Activated CD4-positive, alpha-beta T cell treated with anti-CD3 and anti-CD28 coated beads, Interleukin-2, amount 10 ng/mL, durations not matched to agents 24 days and 14 days (primary cell): ENCODE data around the gene MTERF2. TPM values are rescaled to one million over a fixed set of nuclear protein-coding genes. Genes with fewer than 3 reads are reported as not detected.

Experiments
- DNase-seq: peaks from one replicate; pipeline ENCODE4 v3.0.0; 2022
- H3K27ac Mint-ChIP-seq: one replicate; pipeline ENCODE4 v1.8.0; 2022; ENCODE audit warnings: mild to moderate bottlenecking, mixed read lengths
- H3K27me3 Mint-ChIP-seq: one replicate; pipeline ENCODE4 v1.8.0; 2022; ENCODE audit warnings: mixed read lengths
- H3K36me3 Mint-ChIP-seq: one replicate; pipeline ENCODE4 v1.8.0; 2022; ENCODE audit warnings: low read depth, mild to moderate bottlenecking, mixed read lengths
- H3K4me1 Mint-ChIP-seq: one replicate; pipeline ENCODE4 v1.8.0; 2021; ENCODE audit warnings: mixed read lengths
- H3K4me3 Mint-ChIP-seq: one replicate; pipeline ENCODE4 v1.8.0; 2022; ENCODE audit warnings: mild to moderate bottlenecking, moderate library complexity, mixed read lengths
- H3K9me3 Mint-ChIP-seq: one replicate; pipeline ENCODE4 v1.8.0; 2021; ENCODE audit warnings: mixed read lengths
- intact Hi-C: fragments of 100-400 bp; cut with micrococcal nuclease; formaldehyde crosslinking; loops from one replicate; pipeline ENCODE4 v1.15.1; 2023
- total RNA-seq: library from RNA; stranded (reverse); gene quantifications from 2 replicates; pipeline ENCODE4 v1.2.3, GENCODE V29; 2022

Gene MTERF2
- total RNA-seq, 1 donor from 2014 or later: 4.3 TPM

DNA sequence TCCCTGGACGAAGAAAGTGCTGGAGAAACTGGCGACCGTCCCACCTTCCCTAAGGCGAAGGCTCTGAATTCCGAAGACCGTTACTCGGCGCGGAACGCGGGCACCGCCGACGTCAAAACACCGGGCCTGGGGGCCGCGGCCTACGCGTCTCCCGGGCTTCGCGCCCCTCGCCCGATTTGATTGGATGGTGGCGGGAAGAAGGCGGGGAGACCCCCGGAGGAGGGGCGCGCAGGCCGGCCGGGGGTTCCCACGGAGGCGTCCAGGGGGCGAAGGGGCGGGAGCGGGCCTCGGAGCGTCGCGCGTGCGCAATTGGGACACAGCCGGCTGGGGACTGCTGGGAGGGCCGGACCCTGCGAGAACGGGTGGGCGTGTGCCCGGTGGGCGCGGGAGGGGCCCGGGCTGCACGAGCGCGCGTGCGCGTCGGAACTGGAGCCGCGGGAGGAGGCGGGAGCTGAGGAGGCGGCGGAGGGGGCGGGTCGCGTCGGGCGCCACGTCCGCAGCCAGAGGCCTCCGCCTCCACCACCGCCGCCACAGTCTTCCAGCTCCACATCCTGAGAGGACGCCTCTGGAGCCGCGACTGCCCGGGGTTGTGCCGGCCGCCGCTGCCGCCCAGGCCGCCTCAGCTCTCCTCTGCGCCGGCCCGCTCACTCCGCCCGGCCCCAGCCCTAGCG, 31.4 kb downstream of the MTERF2 start, which contains the start of gene TMEM263:
Gene TMEM263 (plus strand): TSS at position 531 of the 671 bp plus-strand sequence. CDS start 11,210 bp downstream, outside the sequence.
- DNase-seq: peak; percentile 97
- Mint-ChIP-seq H3K9me3 (peaks cover 8% of the 10 kb centered on the region), H3K36me3 (peaks cover 3% of the 10 kb centered on the region), H3K27ac (peak within 1 kb of the TSS; percentile 97), H3K27me3 (peaks cover 13% of the 10 kb centered on the region), H3K4me3 (peak within 1 kb of the TSS; percentile 97), H3K4me1 (peaks cover 24% of the 10 kb centered on the region)
- intact Hi-C loops: loop anchor here (1.0 to 5.0 kb wide), 7 partner anchors 32 to 730 kb away; partner anchors contain the start of genes CRY1, MTERF2, POLR3B and PWP1

DNA sequence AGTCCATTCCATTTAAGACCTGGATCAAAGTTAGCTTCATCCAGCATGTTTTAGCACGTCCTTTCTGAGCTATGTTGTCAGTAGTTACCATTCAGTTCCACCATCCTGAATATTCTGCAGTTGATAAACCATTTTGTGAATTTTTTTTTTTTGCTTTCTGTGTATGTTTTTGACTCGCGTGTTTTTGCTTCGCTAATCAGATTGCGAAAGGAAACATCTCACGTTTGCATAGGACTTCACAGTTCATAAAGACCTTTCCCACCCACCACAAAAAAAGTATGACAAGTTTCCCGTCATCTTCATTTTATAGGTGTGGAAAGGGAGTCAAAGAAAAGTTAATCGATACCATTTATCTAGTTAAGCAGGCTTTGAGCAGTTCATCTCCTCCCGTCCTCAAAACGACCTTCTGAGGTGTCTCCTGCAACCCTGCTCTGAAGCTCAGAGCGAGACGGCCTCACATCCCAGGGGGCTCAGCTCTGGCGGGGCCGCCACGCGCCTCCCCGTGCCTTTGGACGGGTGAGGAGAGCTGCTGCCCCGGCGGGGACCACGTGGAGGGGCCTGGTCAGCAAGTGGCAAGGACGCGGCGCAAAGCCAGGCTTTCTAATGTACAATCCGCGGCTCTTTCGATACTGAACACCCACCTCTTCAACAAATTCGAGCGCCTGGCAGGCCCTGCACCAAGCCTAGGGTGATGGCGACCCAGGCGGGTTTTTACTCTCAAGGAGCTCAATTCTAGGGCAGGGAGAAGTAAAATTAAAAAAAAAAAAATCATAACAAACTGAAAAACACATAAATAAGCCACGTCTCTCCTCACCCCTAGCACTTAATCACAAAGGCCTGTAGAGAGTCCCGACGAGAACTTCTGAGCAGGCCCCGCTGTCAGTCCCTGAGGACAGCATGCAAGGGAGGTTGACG, 32.2 kb downstream of the MTERF2 start:
- H3K4me1 Mint-ChIP-seq: peaks cover 24% of the 10 kb centered on the region
- H3K27ac Mint-ChIP-seq: peak overlapping the region; percentile 91
- peak; percentile 74 for DNase-seq
- peaks cover 2% of the 10 kb centered on the region for H3K36me3 Mint-ChIP-seq
- H3K27me3 Mint-ChIP-seq: peaks cover 16% of the 10 kb centered on the region
- H3K4me3 Mint-ChIP-seq: peak overlapping the region; percentile 97
- intact Hi-C loops: loop anchor here (1.0 to 5.0 kb wide), 6 partner anchors 40 to 731 kb away; partner anchors contain the start of genes CRY1, POLR3B, PWP1 and RIC8B
- peaks cover 14% of the 10 kb centered on the region for H3K9me3 Mint-ChIP-seq

DNA sequence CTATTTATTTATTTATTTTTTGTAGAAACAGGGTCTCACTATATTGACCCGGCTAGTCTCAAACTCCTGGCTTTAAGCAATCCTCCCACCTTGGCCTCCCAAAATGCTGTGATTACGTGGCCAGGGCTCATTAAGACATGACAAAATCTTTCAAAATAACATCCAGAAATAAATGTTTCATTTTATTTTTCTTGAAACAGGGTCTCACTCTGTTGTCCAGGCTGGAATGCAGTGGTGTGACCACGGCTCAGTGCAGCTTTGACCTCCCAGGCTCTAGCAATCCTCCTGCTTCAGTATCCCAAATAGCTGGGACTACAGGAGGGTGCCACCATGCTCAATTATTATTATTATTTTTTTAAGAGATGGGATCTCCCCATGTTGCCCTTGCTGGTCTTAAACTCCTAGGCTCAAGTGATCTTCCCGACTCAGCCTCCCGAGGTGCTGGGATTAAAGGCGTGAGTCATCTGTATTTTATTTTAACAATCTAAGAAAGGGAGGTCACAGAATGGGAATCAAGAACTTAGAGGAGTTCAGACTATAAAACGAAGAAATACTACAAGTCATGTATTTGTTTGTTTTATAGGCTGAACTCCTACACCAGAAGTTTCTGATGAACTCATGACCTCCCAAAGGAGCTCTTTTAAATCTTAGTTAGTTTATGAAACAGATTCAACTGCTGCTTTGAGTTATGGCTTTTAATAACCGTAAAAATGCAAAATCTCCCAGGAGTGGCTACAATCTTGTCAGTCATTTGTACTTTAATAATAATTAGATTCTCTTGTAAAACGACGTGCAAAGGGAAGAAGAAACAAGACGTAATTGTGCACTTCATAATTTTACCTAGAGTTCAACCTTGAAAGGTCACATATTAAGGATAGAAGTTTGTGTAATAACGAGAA, 33.3 kb downstream of the MTERF2 start:
- intact Hi-C loops: loop anchor here (2.0 kb wide), 1 partner anchor 39 kb away; no protein-coding TSS in a partner anchor
- Mint-ChIP-seq H3K27me3 (peaks cover 19% of the 10 kb centered on the region), H3K4me3 (no peak overlapping the region), H3K36me3 (peaks cover 2% of the 10 kb centered on the region), H3K27ac (no peak overlapping the region), H3K9me3 (peaks cover 24% of the 10 kb centered on the region), H3K4me1 (peaks cover 23% of the 10 kb centered on the region)
- DNase-seq: no peak

DNA sequence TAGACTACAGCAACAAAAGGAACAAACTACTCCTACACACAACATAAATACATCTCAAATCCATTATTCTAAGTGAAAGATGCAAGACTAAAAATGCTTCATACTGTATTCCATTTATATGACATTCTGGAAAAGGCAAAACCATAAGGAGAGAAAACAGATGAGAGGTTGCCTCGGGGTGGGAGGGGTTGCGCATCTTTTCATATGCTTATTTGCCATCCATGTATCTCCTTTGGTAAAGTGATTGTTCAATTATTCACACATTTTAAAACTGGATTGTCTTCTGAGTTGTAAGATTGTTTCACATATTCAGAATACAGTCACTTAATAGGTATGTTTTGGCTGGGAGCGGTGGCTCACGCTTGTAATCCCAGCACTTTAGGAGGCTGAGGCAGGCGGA, 36.4 kb downstream of the MTERF2 start:
- intact Hi-C loops: no loop called here
- H3K27me3 Mint-ChIP-seq: peaks cover 19% of the 10 kb centered on the region
- no peaks in the 10 kb centered on the region for H3K36me3 Mint-ChIP-seq
- DNase-seq: no peak
- peaks cover 8% of the 10 kb centered on the region for H3K4me1 Mint-ChIP-seq
- H3K4me3 Mint-ChIP-seq: no peak overlapping the region
- H3K9me3 Mint-ChIP-seq: peaks cover 36% of the 10 kb centered on the region
- H3K27ac Mint-ChIP-seq: no peak overlapping the region

DNA sequence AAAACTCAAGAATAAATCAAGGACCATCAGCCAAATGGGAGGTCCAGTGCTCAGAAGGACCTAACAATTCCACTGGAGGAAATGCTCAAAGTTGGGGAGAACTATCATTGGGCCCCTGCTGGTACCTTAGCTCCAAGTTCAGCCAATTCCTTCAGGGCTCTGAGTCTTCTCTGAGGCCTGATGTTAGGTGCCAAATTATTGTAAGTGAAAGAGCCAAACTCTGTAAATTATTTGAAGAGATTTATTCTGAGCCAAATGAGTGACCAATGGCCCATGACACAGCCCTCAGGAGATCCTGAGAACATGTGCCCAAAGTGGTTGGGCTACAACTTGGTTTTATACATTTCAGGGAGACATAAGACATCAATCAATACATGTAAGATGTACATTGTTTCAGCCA, 39.5 kb downstream of the MTERF2 start:
- Mint-ChIP-seq H3K27ac (no peak overlapping the region), H3K4me3 (no peak overlapping the region), H3K36me3 (no peaks in the 10 kb centered on the region), H3K4me1 (peaks cover 2% of the 10 kb centered on the region), H3K27me3 (peaks cover 13% of the 10 kb centered on the region), H3K9me3 (peaks cover 36% of the 10 kb centered on the region)
- no peak for DNase-seq
- intact Hi-C loops: no loop called here

DNA sequence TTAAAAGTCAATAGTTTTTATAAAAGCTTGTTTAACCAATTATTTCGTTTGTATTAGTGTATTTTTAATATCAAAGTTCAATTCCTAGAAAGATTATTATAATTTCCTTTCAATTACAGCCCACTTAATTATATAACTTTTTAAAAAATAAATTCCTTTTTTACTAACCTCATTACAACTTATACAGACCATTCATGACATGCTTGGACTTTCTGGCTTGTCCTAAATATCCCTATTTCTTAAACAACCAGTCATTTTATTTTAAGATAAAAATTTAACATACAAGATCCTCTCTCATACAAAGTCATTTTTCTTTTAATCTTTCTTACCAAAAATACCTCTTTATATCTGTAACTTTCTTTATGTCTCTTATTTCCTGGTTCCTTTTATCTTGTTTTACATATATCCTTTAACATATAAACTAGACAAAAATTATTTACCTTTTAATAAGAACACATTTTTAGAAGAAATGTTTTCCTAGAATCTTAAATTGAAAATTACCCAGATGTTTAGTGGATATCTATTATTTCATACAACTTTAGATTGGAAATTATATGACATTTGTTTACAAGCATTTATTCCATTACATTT, 41.6 kb downstream of the MTERF2 start:
- Mint-ChIP-seq H3K27ac (no peak overlapping the region), H3K4me1 (no peaks in the 10 kb centered on the region), H3K9me3 (peaks cover 27% of the 10 kb centered on the region), H3K27me3 (peaks cover 12% of the 10 kb centered on the region), H3K4me3 (no peak overlapping the region), H3K36me3 (no peaks in the 10 kb centered on the region)
- DNase-seq: no peak
- intact Hi-C loops: no loop called here

DNA sequence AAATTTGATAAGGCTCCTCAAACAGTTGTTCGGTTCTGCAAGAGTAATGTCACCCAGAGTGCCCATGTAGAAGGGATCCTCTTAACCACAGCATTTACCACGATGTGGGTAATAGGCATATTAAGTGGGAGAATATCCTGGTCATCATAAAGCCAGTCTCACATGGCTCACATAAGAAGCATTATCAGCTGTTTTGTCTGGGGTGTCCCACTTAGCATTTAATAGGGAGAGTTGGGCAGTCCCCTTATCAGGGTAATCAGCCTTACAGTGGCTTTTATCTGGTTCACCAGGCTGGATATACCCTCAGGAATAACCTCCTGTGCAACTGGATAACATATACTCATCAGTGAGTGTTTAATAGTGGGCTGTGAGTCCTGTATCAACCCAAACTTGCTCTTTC, 44.2 kb downstream of the MTERF2 start:
- intact Hi-C loops: no loop called here
- Mint-ChIP-seq H3K27me3 (peaks cover 8% of the 10 kb centered on the region), H3K4me1 (no peaks in the 10 kb centered on the region), H3K9me3 (peaks cover 6% of the 10 kb centered on the region), H3K27ac (no peak overlapping the region), H3K4me3 (no peak overlapping the region), H3K36me3 (no peaks in the 10 kb centered on the region)
- no peak for DNase-seq

DNA sequence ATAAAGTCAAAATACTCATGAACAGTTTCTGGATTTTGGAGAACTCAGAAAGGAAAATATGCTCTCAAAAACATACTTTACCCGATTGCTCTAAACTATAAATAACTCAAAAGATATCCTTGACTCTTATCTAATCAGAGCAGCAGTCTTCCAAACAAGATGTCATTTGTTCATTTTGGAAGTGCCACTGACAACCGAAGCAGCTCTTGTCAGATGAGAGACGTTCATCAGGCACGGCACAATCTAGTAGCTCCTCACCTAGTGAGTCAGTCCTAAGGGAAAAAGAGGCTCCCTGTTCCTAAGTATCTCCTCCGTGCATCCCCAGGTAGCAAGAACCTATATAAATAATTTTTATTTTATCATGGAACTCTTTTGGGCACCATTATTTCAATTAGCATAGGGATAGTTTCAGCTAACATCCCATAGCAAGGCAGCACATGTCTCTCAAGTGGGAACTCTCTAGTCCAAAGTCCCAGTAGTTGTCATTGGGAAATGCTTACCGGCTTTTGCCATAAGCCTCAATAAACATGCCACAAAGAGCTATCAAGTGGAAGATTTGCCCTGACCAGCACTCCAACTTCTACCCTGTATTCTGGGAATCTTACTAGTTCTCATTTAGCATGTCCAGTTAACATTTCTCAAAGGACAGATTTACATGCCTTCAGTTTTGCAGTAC, 45.3 kb downstream of the MTERF2 start:
- H3K9me3 Mint-ChIP-seq: no peaks in the 10 kb centered on the region
- no peak overlapping the region for H3K4me3 Mint-ChIP-seq
- H3K4me1 Mint-ChIP-seq: no peaks in the 10 kb centered on the region
- no peak for DNase-seq
- no peaks in the 10 kb centered on the region for H3K36me3 Mint-ChIP-seq
- no peak overlapping the region for H3K27ac Mint-ChIP-seq
- H3K27me3 Mint-ChIP-seq: peaks cover 8% of the 10 kb centered on the region
- intact Hi-C loops: no loop called here

DNA sequence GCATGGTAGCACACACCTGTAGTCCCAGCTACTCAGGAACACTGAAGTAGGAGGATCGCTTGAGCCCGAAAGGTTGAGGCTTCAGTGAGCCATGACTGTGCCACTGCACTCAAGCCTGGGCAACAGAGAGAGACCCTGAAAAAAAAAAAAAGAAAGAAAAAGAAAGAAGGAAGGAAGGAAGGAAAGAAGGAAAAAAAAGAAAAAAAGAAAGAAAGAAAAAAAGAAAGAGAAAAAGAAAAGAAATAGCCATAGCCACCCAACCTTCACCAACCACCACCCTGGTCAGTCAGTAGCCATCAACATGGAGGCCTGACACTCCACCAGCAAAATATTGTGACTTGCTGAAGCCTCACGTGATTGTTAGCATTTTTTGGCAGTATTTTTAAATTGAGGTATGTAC, 52.7 kb downstream of the MTERF2 start:
- no peaks in the 10 kb centered on the region for H3K4me1 Mint-ChIP-seq
- no peaks in the 10 kb centered on the region for H3K36me3 Mint-ChIP-seq
- H3K9me3 Mint-ChIP-seq: peaks cover 3% of the 10 kb centered on the region
- intact Hi-C loops: no loop called here
- H3K27ac Mint-ChIP-seq: no peak overlapping the region
- DNase-seq: no peak
- peaks cover 20% of the 10 kb centered on the region for H3K27me3 Mint-ChIP-seq
- no peak overlapping the region for H3K4me3 Mint-ChIP-seq

Other genes with a start within 250 kb of the MTERF2 start
- 13.6 and 14.9 TPM in 2 replicates for gene RIC8B, start 212.5 kb downstream of the MTERF2 start, total RNA-seq
- 24.8 and 26.6 TPM in 2 replicates for gene TMEM263, start 31.2 kb downstream of the MTERF2 start, total RNA-seq
- gene CRY1, start 106.4 kb upstream of the MTERF2 start, total RNA-seq: 23.8 and 26.0 TPM in 2 replicates